H54 (cell line): ENCODE results near the gene ARV1.
"Not testable (repeated sequence)": the region's sequence is repeated elsewhere in the genome, so short reads cannot be mapped to it uniquely, and the experiment has no call there.

ENCODE experiments used
- DNase-seq: peaks from one replicate; pipeline ENCODE4 v3.0.0; 2011; ENCODE audit warnings: low spot score, mixed read lengths; ENCODE audit not compliant: insufficient read length
- FAIRE-seq: peaks from 3 replicates; lab custom pipeline; 2011; peaks lifted over from hg19 to GRCh38; lab: Jason Lieb, UNC
- POLR2A ChIP-seq: IDR thresholded peaks from 2 replicates; pipeline ENCODE4 v1.6.1; 2011; ENCODE audit warnings: low read depth, mild to moderate bottlenecking, low read length

The ARV1 gene

GRCh38 chr1:230985711-230986110, 6.8 kb downstream of the ARV1 start:
- no peak for TF ChIP-seq POLR2A
- FAIRE-seq = no peak
- DNase-seq = no peak

- no peak for TF ChIP-seq POLR2A
- no peak for FAIRE-seq
These were observed 8.1 kb downstream of the ARV1 start for GRCh38 chr1:230986976-230987375.

GRCh38 chr1:230987448-230987847, 8.6 kb downstream of the ARV1 start:
- TF ChIP-seq POLR2A = no peak
- DNase-seq = no peak
- FAIRE-seq = no peak

More at GRCh38 chr1:230986976-230987375, 8.1 kb downstream of the ARV1 start:
- no peak for DNase-seq

- DNase-seq = no peak
- no peak for FAIRE-seq
- TF ChIP-seq POLR2A = no peak
These were observed 13.3 kb downstream of the ARV1 start for GRCh38 chr1:230992100-230992774.

- DNase-seq (no peak), FAIRE-seq (no peak)
- TF ChIP-seq POLR2A = no peak
These were observed 16.0 kb downstream of the ARV1 start for GRCh38 chr1:230994860-230995259.

GRCh38 chr1:231000201-231000600, 21.3 kb downstream of the ARV1 start:
- no peak for FAIRE-seq
- DNase-seq = no peak
- no peak for TF ChIP-seq POLR2A

- FAIRE-seq = no peak
- no peak for DNase-seq
- no peak for TF ChIP-seq POLR2A
These were observed 21.7 kb downstream of the ARV1 start for GRCh38 chr1:231000639-231001038.

GRCh38 chr1:231001892-231002291, 23.0 kb downstream of the ARV1 start:
- no peak for TF ChIP-seq POLR2A
- FAIRE-seq (no peak), DNase-seq (no peak)

GRCh38 chr1:231007535-231007934, 28.6 kb downstream of the ARV1 start:
- FAIRE-seq, DNase-seq: not testable (repeated sequence)

- no peak for DNase-seq
- no peak for FAIRE-seq
- no peak for TF ChIP-seq POLR2A
These were observed 32.5 kb downstream of the ARV1 start for GRCh38 chr1:231011360-231011759.

GRCh38 chr1:231011963-231012362, 33.1 kb downstream of the ARV1 start:
- no peak for TF ChIP-seq POLR2A
- DNase-seq = no peak
- no peak for FAIRE-seq

- TF ChIP-seq POLR2A = no peak
These were observed 34.6 kb downstream of the ARV1 start for GRCh38 chr1:231013391-231014015.

GRCh38 chr1:231016234-231016633, 37.3 kb downstream of the ARV1 start:
- DNase-seq = no peak
- TF ChIP-seq POLR2A = no peak
- no peak for FAIRE-seq

More at GRCh38 chr1:231013391-231014015, 34.6 kb downstream of the ARV1 start:
- DNase-seq (no peak), FAIRE-seq (no peak)

- DNase-seq (no peak), FAIRE-seq (no peak)
- no peak for TF ChIP-seq POLR2A
These were observed 38.1 kb downstream of the ARV1 start for GRCh38 chr1:231016966-231017365.

GRCh38 chr1:231019711-231020110, 40.8 kb downstream of the ARV1 start:
- FAIRE-seq (no peak), DNase-seq (no peak)
- TF ChIP-seq POLR2A = no peak
